Osteocyte (in vitro differentiated cells): Measurements from ENCODE around the gene WASHC2C. TPM values are rescaled to one million over a fixed set of nuclear protein-coding genes. Genes with fewer than 3 reads are reported as not detected.
A peak's percentile ranks its signal among the peaks of the same experiment; 100 is the strongest.
"Not testable (repeated sequence)": the region's sequence is repeated elsewhere in the genome, so short reads cannot be mapped to it uniquely, and the experiment has no call there.

Experiments
- DNase-seq: peaks from one replicate; pipeline ENCODE4 v3.0.0; 2021; ENCODE audit warnings: mixed read lengths; ENCODE audit not compliant: unreplicated experiment; ENCODE audit errors: extremely low spot score
- H3K27ac Mint-ChIP-seq: one replicate; pipeline ENCODE4 v1.8.0; 2021; ENCODE audit warnings: mild to moderate bottlenecking, mixed read lengths; ENCODE audit not compliant: unreplicated experiment
- H3K27me3 Mint-ChIP-seq: one replicate; pipeline ENCODE4 v1.8.0; 2021; ENCODE audit warnings: mixed read lengths; ENCODE audit not compliant: unreplicated experiment
- H3K36me3 Mint-ChIP-seq: one replicate; pipeline ENCODE4 v1.8.0; 2021; ENCODE audit warnings: mixed read lengths; ENCODE audit not compliant: unreplicated experiment
- H3K4me1 Mint-ChIP-seq: one replicate; pipeline ENCODE4 v1.8.0; 2021; ENCODE audit warnings: mixed read lengths; ENCODE audit not compliant: unreplicated experiment
- H3K4me3 Mint-ChIP-seq: one replicate; pipeline ENCODE4 v1.8.0; 2021; ENCODE audit warnings: mild to moderate bottlenecking, moderate library complexity, mixed read lengths; ENCODE audit not compliant: unreplicated experiment
- H3K9me3 Mint-ChIP-seq: one replicate; pipeline ENCODE4 v1.8.0; 2021; ENCODE audit warnings: mixed read lengths; ENCODE audit not compliant: unreplicated experiment
- total RNA-seq: library from RNA; stranded (reverse); gene quantifications from 2 replicates; pipeline ENCODE4 v1.2.1, GENCODE V29; 2021

WASHC2C gene
- total RNA-seq, 1 donor from 2014 or later: 62.8 TPM

- H3K4me3 Mint-ChIP-seq, DNase-seq, H3K4me1 Mint-ChIP-seq, H3K27me3 Mint-ChIP-seq, H3K9me3 Mint-ChIP-seq, H3K27ac Mint-ChIP-seq: not testable (repeated sequence)
- peaks cover 13% of the 10 kb centered on the region for H3K36me3 Mint-ChIP-seq
These were observed 41.3 kb downstream of the WASHC2C start for GRCh38 chr10:45768334-45768733.

GRCh38 chr10:45771757-45772461, 44.8 kb downstream of the WASHC2C start:
- H3K4me1 Mint-ChIP-seq, H3K4me3 Mint-ChIP-seq, H3K9me3 Mint-ChIP-seq, DNase-seq, H3K27me3 Mint-ChIP-seq, H3K27ac Mint-ChIP-seq: not testable (repeated sequence)
- H3K36me3 Mint-ChIP-seq: peaks cover 15% of the 10 kb centered on the region

GRCh38 chr10:45786217-45786616, 59.2 kb downstream of the WASHC2C start:
- H3K4me3 Mint-ChIP-seq, H3K9me3 Mint-ChIP-seq, H3K27ac Mint-ChIP-seq, H3K27me3 Mint-ChIP-seq, H3K4me1 Mint-ChIP-seq, DNase-seq: not testable (repeated sequence)
- H3K36me3 Mint-ChIP-seq: peaks cover 28% of the 10 kb centered on the region

- not testable (repeated sequence) for DNase-seq, H3K4me1 Mint-ChIP-seq, H3K27me3 Mint-ChIP-seq, H3K4me3 Mint-ChIP-seq, H3K27ac Mint-ChIP-seq, H3K9me3 Mint-ChIP-seq
- peaks cover 33% of the 10 kb centered on the region for H3K36me3 Mint-ChIP-seq
These were observed 60.2 kb downstream of the WASHC2C start for GRCh38 chr10:45787212-45787741.

- not testable (repeated sequence) for DNase-seq, H3K27ac Mint-ChIP-seq, H3K4me3 Mint-ChIP-seq, H3K27me3 Mint-ChIP-seq, H3K4me1 Mint-ChIP-seq, H3K9me3 Mint-ChIP-seq
- peaks cover 41% of the 10 kb centered on the region for H3K36me3 Mint-ChIP-seq
These were observed 62.9 kb downstream of the WASHC2C start for GRCh38 chr10:45789991-45790390.

GRCh38 chr10:45790694-45791426, 63.8 kb downstream of the WASHC2C start:
- peaks cover 39% of the 10 kb centered on the region for H3K36me3 Mint-ChIP-seq
- DNase-seq, H3K4me1 Mint-ChIP-seq, H3K27ac Mint-ChIP-seq, H3K9me3 Mint-ChIP-seq, H3K4me3 Mint-ChIP-seq, H3K27me3 Mint-ChIP-seq: not testable (repeated sequence)

GRCh38 chr10:45794761-45795160, 67.7 kb downstream of the WASHC2C start:
- not testable (repeated sequence) for H3K9me3 Mint-ChIP-seq, H3K27ac Mint-ChIP-seq, H3K27me3 Mint-ChIP-seq, H3K4me1 Mint-ChIP-seq, DNase-seq, H3K4me3 Mint-ChIP-seq
- H3K36me3 Mint-ChIP-seq: peaks cover 27% of the 10 kb centered on the region

GRCh38 chr10:45803060-45804010, 76.3 kb downstream of the WASHC2C start:
- peaks cover 33% of the 10 kb centered on the region for H3K27me3 Mint-ChIP-seq
- DNase-seq: peak; percentile 69
- H3K9me3 Mint-ChIP-seq, H3K4me1 Mint-ChIP-seq, H3K36me3 Mint-ChIP-seq, H3K27ac Mint-ChIP-seq, H3K4me3 Mint-ChIP-seq: not testable (repeated sequence)

- DNase-seq, H3K4me1 Mint-ChIP-seq, H3K4me3 Mint-ChIP-seq, H3K36me3 Mint-ChIP-seq, H3K27ac Mint-ChIP-seq, H3K9me3 Mint-ChIP-seq: not testable (repeated sequence)
- peaks cover 33% of the 10 kb centered on the region for H3K27me3 Mint-ChIP-seq
These were observed 77.9 kb downstream of the WASHC2C start for GRCh38 chr10:45804996-45805395.
